GM10847 (cell line): ENCODE measurements around the gene RD3L.

Experiments used
- POLR2A ChIP-seq: IDR thresholded peaks from 2 replicates; pipeline ENCODE4 v1.6.1; 2011; ENCODE audit not compliant: insufficient read length; ENCODE audit errors: extremely low read depth

Gene RD3L

DNA sequence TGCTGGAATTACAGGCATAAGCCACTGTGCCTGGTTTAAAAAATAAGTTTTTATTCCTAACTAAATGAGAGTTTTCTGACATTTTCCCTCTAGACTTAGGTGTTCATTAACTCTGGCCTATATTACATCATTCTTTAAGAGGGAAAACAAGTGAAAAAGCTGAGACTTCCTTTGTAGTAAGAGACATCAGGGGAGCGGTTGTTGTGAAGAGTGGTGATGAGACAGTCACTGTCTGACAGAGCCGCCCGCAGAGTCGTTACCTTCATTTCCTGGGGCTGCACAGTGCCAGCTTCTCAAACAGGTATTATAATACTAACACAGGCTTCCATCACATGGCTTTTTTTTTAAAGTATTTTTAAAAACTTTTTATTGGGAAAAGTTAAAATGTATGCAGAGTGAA is 33.7 kb downstream of the RD3L start:
- TF ChIP-seq POLR2A, result no peak

DNA sequence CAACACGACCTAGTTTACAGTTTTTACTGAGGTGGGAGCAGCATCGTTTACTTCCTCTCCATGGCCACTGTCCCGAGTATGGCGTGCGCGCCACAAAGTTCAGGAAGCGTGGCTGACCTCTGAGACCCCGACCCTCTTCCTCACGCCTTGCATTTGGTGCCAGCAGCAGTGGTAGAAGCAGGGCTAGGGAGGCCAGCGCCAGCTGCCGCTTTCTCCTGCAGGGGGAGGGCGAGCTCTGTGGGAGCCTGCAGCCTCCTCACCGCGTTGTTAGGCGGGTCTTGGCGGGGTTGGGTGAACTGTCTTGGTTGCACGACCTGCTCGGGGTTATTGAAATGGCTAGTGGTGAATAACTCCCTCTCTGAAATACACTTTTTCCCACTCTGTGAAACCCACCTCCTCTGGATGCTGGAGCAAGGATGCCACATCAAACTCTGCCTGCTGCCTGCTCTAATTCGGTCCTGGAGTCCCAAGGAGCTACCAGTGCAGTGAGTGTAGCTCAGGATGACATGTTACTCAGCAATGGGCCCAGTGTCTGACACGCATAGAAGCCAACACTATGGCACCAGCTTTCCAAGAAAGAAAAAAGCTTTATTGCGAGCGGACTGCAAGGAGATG is 36.4 kb downstream of the RD3L start:
- no peak for TF ChIP-seq POLR2A

DNA sequence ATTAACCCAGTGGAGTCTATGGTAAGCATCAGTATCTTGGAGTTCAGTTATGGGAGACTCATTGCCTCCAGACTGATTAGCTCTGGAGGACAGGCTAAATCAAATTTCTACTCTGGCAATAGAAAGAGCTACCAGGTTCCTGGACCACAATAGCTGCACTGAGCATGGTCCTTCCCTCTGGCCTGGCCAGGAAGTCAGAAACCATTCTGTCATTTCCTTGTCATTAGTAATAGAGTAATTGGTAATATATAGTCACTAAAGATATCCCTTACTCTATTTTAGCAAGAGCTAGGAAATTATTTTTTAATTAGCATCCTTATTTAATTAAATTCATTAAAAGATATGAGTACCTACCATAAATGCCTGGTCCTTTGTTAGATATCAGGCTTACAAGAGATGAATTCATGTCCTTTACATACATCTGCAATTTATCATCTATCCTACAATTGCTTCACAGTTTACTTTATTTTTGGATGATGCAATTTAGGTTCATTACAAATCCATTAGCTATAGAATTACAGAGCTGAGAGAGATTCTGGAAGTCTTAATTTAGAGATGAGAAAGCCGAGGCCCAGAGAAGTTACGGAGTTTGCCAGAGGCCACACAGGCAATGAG is 37.7 kb downstream of the RD3L start:
- TF ChIP-seq POLR2A, result no peak

- no peak for TF ChIP-seq POLR2A
Measured at GRCh38 chr14:103899833-103900232, 42.5 kb downstream of the RD3L start.

DNA sequence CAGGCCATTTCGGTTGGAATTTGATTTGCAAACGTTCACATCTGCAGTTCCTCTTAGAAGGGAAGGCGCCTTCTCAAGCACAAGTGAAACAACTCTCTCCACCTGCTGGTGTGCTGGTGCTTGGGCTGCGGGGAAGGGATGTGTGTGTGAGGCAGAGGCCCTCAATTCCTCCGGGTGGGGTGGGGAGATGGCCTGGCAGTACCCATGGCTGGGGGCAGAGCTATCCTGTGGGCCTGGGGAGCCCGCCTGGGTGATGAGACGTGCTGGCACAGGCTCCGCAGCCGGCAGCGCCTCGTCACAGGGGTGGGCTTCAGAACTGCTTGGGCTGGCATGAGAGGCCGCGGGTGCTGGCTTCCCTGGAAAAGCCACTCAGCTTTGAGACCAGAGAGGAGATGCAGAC is 43.0 kb downstream of the RD3L start:
- TF ChIP-seq POLR2A, result no peak

DNA sequence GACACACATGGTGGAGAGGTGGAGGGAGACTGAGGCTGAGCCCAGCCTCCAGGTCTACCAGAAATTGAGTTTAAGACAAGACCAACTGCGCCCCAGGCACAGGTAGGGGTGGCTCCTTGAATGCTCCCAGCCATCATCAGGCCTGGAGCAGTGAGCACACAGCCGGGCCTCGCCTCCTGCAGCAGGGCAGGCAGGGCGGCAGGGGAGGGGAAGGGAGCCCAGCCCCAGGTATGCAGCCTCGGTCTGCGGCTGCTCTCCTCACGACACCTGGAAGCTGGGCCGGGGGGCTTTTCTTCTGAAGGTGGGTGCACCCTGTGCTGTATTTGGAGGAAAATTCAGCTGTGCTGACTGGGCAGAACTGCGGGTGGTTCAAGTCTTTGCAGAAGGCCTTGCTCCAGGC is 43.6 kb downstream of the RD3L start:
- TF ChIP-seq POLR2A, result no peak

DNA sequence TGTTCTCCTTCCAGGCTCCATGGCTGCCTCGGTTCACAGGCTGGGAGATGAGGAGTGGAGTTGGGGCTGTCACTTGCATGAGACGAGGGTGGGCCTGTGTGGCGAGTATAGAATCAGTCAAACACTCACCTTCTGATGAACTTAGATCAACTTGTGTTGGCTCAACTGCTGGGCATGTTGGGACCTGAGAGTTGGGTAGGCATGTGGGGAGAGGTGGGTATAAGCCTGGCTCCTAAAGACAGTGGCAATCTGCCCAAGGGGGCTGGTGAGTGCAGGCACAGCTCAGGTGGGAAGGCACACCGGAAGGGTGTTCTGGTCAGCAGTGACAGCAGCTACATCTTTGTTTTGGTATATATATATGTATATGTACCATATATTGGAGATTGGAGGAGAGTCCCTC is 44.1 kb downstream of the RD3L start:
- no peak for TF ChIP-seq POLR2A

DNA sequence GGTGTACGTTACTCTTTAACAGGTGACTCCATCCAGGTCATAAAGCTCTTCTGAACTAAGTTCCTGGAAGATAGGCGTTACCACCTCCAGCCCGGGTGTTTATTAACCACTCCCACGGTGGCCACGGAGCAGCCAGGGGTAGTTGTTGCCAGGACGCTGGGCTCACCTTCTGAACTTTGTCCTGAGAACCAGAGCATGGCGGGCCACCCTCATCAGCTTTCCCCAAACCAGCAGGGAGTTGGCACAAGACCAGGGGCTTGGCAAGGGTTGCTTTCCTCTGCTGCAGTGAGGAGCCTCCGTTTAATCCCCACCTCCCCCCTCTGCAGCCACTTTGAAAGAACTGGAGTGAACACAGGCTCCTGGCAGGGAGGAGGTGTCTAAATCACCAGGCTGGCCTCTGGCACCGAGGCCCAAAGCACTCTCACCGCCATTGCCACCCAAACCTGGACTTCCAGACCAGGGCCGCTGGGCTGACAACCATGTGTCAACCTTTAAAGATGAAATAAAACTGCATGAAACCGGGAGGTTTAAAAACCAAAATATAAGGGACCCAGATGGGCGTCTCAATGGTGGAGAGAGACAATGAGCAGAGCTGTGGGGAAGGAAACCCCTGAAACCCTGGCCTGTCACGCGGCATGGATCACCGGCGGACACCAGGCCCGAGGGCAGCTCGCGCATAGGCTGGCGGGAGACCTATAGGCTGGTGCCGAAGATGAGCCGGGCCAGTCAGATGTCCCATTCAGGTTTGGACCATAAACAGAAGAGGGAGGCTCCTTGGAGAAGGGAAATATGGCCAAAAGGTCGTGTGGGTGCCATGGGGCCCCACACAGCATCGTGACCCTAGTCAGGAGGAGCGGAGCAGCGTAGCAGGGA is 45.0 kb downstream of the RD3L start:
- no peak for TF ChIP-seq POLR2A

DNA sequence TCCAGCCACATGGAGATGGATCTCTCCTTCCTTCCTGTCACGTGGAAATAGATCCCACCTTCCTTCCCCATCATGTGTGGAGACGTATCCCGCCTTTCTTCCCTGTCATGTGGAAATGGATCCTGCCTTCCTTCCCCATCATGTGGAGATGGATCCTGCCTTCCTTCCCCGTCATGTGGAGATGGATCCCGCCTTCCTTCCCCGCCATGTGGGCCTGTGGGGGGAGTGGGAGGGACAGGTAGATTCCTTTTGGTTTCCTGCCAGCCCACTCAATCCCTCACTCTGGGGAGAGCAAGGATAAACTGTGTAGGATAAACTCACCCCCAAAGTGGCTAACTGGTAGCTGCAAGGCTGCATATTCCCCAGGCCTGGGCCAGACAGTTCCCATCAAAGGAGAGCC is 45.8 kb downstream of the RD3L start:
- TF ChIP-seq POLR2A, result no peak

DNA sequence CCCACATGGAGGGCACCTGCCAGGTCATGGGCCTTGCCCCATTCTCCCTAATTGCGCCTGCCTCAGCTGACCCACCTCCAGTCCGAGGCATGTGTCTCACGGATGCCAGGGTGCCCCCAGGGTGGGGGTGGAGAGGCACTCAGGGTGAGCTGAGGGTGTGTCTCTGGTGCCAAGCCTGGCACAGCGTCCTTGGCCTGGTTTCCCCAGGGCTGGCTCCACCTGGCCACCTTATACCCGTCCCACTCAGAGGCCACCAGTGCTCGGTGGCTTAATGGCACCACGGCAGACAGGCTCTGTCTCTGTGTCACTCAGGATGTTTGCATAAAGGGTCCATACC is 47.6 kb downstream of the RD3L start:
- no peak for TF ChIP-seq POLR2A

- no peak for TF ChIP-seq POLR2A
Measured at GRCh38 chr14:103894034-103894722, 48.2 kb downstream of the RD3L start.

GRCh38 chr14:103892247-103892646 is 50.1 kb downstream of the RD3L start:
- TF ChIP-seq POLR2A, result no peak

GRCh38 chr14:103891667-103892215 is 50.6 kb downstream of the RD3L start:
- TF ChIP-seq POLR2A, result no peak

DNA sequence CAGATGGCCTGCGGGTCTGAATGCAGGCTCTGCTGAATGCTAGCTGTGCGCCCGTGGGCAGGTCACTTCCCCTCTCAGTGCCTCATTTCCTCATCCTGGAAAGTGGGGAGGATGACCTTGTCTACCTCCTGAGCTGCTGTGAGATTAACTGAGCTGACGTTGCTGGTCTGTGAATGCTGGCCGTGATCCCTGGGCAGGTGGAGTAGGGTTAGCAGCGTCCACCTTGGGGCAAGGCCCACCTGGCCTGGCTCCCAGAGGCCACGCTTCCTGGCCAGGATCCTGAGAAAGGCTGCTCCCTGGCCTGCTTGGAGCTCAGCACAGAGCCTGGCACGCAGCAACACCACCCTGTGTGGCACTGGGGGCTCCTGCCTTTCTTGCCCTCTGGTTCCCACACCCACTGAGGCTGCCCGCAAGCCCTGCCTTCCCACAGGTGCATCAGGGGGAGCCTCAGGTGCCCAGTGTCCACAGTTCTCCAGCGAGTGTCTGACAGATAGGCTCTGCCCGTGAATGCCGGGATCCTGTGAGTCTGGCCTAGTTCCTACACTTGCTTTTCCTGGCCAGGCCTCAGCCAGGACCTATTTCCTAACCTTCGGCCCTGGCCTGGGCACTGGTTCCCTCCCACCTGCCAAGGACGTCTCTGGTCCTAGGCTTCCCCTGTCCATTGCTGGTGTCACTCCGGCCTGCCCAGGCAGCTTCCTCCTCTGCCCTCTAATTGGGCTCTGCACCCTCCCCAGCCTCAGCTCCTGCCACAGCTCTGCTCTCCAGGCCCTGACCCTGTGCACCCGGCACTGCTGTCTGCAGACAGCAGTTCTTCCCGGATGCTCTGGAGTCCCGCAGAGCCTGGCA is 51.3 kb downstream of the RD3L start:
- no peak for TF ChIP-seq POLR2A
